ENCODE measurements around the gene PDPN.

The PDPN gene

DNA sequence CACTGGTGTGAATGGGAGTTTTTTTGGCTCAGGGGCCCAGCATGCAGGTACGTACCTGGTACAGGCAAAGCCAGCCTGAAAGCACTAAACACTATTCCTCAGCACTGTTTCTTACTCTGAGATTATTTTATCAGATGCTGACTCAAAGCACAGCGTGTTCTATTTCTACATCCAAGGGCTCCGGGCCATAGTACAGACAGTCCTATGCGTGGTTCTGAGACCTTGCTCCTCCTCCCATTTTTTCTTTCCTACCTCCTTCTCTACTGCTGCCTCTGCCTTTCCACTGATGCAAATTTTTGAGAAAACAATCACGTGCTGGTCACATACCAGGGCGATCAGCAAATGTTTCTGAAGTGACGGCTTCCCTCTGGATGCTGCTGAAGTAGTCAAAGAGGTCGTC is 36.3 kb downstream of the PDPN start:
- no peak for DNase-seq

- DNase-seq, result no peak
These were observed 37.2 kb downstream of the PDPN start for GRCh38 chr1:13620825-13621224.

DNA sequence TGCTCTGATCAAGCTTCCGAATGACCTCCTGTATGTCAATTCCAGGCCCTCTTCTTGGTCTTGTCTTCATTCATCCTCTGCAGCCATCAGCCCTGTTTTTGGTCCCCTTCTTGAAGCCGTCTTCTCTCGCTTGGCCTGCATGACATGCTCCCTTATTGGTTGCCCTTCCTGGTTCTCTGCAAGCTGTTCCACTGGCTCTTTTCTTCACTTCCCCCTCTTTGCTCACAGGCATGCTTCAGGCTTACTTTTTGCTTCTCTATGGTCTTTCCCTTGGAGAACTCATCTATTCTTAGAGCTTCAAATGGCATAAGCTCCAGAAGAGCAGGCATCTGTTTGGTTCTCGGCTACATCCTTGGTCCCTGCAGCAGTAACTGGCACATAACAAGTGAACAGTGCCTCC is 38.8 kb downstream of the PDPN start:
- DNase-seq, result no peak

- no peak for DNase-seq
These were observed 39.5 kb downstream of the PDPN start for GRCh38 chr1:13623021-13623637.

GRCh38 chr1:13624526-13624925 is 40.9 kb downstream of the PDPN start:
- DNase-seq, result no peak

DNA sequence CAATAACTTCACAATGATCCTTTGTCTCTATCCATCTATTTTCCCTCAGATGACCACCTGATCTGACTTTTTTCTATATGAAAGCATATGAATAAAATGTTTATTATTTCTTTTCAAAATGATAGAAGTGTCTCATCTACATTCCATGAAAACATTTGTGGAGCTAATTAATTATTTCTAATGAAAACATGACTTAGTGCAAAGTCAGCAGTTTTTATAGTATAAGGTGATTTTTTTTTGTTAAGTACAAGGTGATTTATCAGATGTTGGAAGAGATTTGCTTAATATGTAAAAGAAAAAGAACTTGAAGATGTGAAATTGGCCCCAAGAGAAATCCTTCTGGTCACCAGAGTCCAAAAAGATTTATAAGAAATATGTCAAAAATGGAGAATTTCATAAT is 43.5 kb downstream of the PDPN start:
- no peak for DNase-seq

GRCh38 chr1:13628218-13628617 is 44.6 kb downstream of the PDPN start:
- DNase-seq, result no peak

DNA sequence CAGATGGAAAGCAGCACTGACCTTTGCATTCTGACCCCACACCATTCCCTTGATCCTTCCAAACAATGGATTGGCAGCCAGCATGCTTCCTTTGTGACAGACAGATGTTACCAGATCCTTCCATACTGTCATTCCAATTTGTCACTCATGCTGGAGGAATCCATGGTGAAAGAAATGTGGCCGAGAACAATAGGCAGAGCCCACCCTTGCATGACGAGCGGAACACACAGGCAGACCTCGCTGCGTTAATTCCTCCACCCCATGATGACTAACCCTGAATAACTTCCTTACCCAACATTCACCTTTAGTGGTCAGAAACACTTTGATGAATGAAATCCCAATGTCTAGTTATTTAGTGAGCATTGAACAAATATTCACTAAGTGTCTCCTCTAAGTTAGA is 45.1 kb downstream of the PDPN start:
- no peak for DNase-seq

DNA sequence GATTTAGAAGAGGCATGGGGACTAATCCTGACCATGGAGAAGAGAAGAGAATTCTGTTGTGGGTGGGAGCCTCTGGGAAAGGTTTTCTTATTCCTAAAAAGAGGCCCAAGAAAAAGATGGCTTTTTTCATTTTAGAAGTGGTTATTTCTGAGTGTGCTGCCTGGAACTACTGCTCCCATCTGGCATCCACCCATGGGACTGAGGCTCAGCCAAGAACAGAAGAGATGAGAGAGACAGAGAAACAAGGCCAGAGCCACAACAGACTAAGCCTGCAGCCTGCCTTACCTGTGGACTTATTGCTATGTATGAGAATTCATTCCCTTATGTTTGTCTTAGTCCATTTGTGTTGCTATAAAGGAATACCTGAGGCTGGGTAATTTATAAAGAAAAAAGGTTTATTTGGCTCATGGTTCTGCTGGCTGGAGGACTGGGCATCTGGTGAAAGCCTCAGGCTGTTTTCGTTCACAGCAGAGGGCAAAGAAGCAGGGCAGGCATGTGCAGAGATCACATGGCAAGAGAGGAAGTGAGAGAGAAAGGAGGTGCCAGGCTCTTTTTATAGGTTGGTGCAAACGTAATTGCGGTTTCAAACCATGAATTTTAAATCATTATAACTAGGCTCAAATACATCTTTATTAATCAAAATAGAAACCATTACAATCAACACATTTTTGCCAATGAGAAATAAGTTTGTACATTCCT is 58.8 kb downstream of the PDPN start:
- DNase-seq, result no peak

DNA sequence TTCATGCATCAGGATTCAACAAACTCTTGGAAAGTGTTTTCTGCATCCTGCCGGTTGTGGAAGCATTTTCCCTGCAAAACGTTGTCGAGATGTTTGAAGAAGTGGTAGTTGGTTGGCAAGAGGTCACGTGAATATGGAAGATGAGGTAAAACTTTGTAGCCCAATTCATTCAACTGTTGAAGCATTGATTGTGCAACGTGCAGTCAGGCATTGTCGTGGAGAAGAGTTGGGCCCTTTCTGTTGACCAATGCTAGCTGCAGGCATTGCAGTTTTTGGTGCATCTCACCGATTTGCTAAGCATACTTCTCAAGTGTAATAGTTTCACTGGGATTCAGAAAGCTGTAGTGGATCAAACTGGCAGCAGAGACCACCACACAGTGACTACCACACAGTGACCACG is 59.4 kb downstream of the PDPN start:
- no peak for DNase-seq

GRCh38 chr1:13646521-13646920 is 62.9 kb downstream of the PDPN start:
- DNase-seq, result no peak

GRCh38 chr1:13651279-13651678 is 67.6 kb downstream of the PDPN start:
- no peak for DNase-seq

DNA sequence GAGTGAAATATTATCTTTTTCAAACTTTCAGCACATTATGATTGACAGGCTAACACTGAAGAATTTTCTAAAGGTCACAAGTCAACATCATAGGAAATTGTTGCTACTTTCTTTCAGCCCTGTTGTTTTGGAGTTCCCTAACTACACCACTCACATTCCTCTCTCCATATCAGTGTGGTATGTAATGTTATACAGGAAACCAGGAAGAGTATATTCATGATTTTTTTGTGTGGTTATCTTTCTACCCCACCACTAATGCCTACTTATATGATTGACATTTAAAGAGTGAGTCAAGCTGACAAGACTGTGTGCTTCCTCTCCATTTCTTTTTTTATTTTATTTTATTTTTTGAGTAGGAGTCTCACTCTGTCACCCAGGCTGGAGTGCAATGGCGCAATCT is 68.6 kb downstream of the PDPN start:
- no peak for DNase-seq

DNA sequence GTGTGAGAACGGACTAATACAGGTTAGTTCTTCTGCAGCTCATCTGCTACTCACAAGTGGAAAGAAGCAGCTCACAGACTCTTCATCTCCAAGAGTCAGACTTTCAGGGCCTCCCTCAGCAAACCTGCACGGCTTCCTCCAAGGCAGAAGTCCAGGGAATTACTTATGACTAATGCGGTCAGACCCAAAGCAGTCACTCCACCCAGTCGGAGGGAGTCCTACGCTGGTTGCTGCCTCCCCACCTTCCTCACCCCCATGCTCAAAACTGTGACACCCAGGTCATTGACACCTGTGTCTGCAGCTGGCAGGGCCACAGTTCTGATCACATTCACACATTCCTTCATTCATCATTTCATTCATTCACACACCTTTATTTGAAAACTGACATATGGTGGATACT is 77.9 kb downstream of the PDPN start:
- DNase-seq, result no peak

DNA sequence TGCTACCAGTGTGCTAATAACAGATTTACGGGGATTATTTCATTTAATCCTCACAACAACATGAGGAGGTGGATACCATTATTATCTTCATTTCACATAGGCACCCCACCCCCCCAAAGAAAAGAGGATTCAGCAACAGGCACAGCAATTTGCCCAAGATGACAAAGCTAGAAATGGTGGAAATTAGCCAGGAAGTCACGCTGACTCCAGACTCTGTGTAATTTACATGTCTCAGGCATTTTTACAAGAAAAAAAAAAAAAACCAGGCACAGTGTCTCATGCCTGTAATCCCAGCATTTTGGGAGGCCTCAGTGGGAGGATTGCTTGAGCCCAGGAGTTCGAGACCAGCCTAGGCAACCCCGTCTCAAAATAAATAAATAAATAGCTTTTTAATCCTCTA is 78.9 kb downstream of the PDPN start:
- no peak for DNase-seq

GRCh38 chr1:13663969-13664368 is 80.3 kb downstream of the PDPN start:
- no peak for DNase-seq

DNA sequence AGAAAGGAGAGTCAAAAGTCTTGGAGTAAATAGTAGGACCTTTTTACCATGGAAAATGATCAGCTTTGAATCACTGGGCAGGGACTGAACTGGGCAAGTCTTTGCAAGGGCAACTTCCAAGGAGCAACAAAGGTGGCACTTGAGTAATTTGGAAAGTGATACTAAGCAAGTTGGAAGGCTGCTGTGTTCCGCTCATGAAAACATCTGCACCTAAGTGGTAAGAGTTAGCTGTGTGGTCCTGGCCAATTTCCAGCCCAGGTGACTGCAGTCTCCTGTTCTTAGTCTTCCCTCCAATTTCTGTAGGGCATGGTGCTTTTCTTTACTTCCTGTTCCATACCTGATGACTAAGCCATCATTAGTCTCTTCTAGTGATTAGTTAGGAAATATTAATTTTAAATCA is 80.8 kb downstream of the PDPN start:
- peak; percentile 13 for DNase-seq

GRCh38 chr1:13666317-13666716 is 82.7 kb downstream of the PDPN start:
- no peak for DNase-seq

Measured in activated CD4-positive, alpha-beta T cell treated with anti-CD3 and anti-CD28 coated beads, Interleukin-10, Interleukin-2, amounts not matched to agents 100 ng/mL and 50 ng/mL, durations not matched to agents 16 hours and 8 hours (primary cell).